Trophoblast cell (in vitro differentiated cells and primary cell): Measurements from ENCODE around the gene CCNQ.
"Not testable (repeated sequence)": the region's sequence is repeated elsewhere in the genome, so short reads cannot be mapped to it uniquely, and the experiment has no call there.

Source experiments
- DNase-seq, 2 donors: peaks; one replicate each; pipeline ENCODE4 v3.0.0-alpha.2; 2016
- H2AFZ ChIP-seq: 2 replicates; pipeline ENCODE4 v1.6.1; 2013; ENCODE audit warnings: low read length, moderate library complexity, mild to moderate bottlenecking; ENCODE audit not compliant: insufficient read depth, poor library complexity
- H2AK5ac ChIP-seq: 2 replicates; pipeline ENCODE4 v1.6.1; 2013; ENCODE audit warnings: mild to moderate bottlenecking, low read length
- H2BK120ac ChIP-seq: 2 replicates; pipeline ENCODE4 v1.6.1; 2013; ENCODE audit warnings: low read length, mild to moderate bottlenecking, moderate library complexity; ENCODE audit not compliant: insufficient read depth, poor library complexity
- H2BK12ac ChIP-seq: 2 replicates; pipeline ENCODE4 v1.6.1; 2013; ENCODE audit warnings: mild to moderate bottlenecking, low read length, moderate library complexity
- H2BK5ac ChIP-seq: 2 replicates; pipeline ENCODE4 v1.6.1; 2013; ENCODE audit warnings: low read length, low read depth, moderate library complexity, mild to moderate bottlenecking; ENCODE audit not compliant: poor library complexity
- H3K14ac ChIP-seq: 2 replicates; pipeline ENCODE4 v1.6.1; 2013; ENCODE audit warnings: mild to moderate bottlenecking, low read length
- H3K18ac ChIP-seq: 2 replicates; pipeline ENCODE4 v1.6.1; 2013; ENCODE audit warnings: mild to moderate bottlenecking, low read length
- H3K23ac ChIP-seq: 2 replicates; pipeline ENCODE4 v1.6.1; 2013; ENCODE audit warnings: low read length
- H3K27ac ChIP-seq: 2 replicates; pipeline ENCODE4 v1.5.1; 2013; ENCODE audit warnings: low read depth, mild to moderate bottlenecking, inconsistent platforms, low read length, moderate library complexity
- H3K27me3 ChIP-seq: 2 replicates; pipeline ENCODE4 v1.6.1; 2013; ENCODE audit warnings: inconsistent platforms, mild to moderate bottlenecking, low read length, moderate library complexity; ENCODE audit not compliant: insufficient read depth
- H3K36me3 ChIP-seq, 2 experiments: 1 replicate in 1 of 2; 2 replicates in 1 of 2; pipeline ENCODE4 v1.6.1; 2013; ENCODE audit warnings: low read length in 2 of 2, mild to moderate bottlenecking in 2 of 2, moderate library complexity in 1 of 2; ENCODE audit not compliant: insufficient read depth in 2 of 2, control insufficient read depth in 1 of 2
- H3K4ac ChIP-seq: 2 replicates; pipeline ENCODE4 v1.6.1; 2013; ENCODE audit warnings: low read depth, mild to moderate bottlenecking, low read length, moderate library complexity
- H3K4me1 ChIP-seq, 2 experiments: 1 replicate in 1 of 2; 2 replicates in 1 of 2; pipeline ENCODE4 v1.6.1; 2013; ENCODE audit warnings: low read length in 2 of 2, mild to moderate bottlenecking in 2 of 2, moderate library complexity in 1 of 2; ENCODE audit not compliant: insufficient read depth in 2 of 2, control insufficient read depth in 1 of 2
- H3K4me2 ChIP-seq: 2 replicates; pipeline ENCODE4 v1.6.1; 2013; ENCODE audit warnings: inconsistent platforms, mild to moderate bottlenecking, low read length, moderate library complexity
- H3K4me3 ChIP-seq: 2 replicates; pipeline ENCODE4 v1.5.1; 2013; ENCODE audit warnings: mild to moderate bottlenecking, low read depth, low read length, inconsistent platforms
- H3K79me1 ChIP-seq: one replicate; pipeline ENCODE4 v1.6.1; 2013; ENCODE audit warnings: low read length
- H3K79me2 ChIP-seq: 2 replicates; pipeline ENCODE4 v1.6.1; 2013; ENCODE audit warnings: low read length, mild to moderate bottlenecking; ENCODE audit not compliant: control insufficient read depth, insufficient read depth, poor library complexity
- H3K9ac ChIP-seq: 2 replicates; pipeline ENCODE4 v1.6.1; 2013; ENCODE audit warnings: mild to moderate bottlenecking, low read length
- H3K9me3 ChIP-seq: 2 replicates; pipeline ENCODE4 v1.6.1; 2013; ENCODE audit warnings: low read depth, mild to moderate bottlenecking, control low read depth, inconsistent platforms, low read length; ENCODE audit not compliant: insufficient read depth
- H4K12ac ChIP-seq: 2 replicates; pipeline ENCODE4 v1.6.1; 2013; ENCODE audit warnings: low read depth, mild to moderate bottlenecking, low read length, moderate library complexity
- H4K8ac ChIP-seq: 2 replicates; pipeline ENCODE4 v1.6.1; 2013; ENCODE audit warnings: low read depth, mild to moderate bottlenecking, low read length, moderate library complexity
- H4K91ac ChIP-seq: one replicate; pipeline ENCODE4 v1.6.1; 2013; ENCODE audit warnings: low read depth, mild to moderate bottlenecking, low read length, moderate library complexity
- WGBS: extraction: QIAGEN DNeasy Blood & Tissue Kit; methylation state at CpG from one replicate; pipeline ENCODE4 v1.1.7; 2013; ENCODE audit warnings: missing lambda C conversion rate; ENCODE audit not compliant: insufficient read length, insufficient coverage; ENCODE audit errors: extremely low coverage; 5-methylcytosine and 5-hydroxymethylcytosine counted together

The CCNQ gene

GRCh38 chrX:153606503-153606902 lies 7.6 kb upstream of the CCNQ start:
- Histone ChIP-seq H2BK5ac (no peak overlapping the region), H3K36me3 (no peaks in the 10 kb centered on the region), H3K79me1 (no peaks in the 10 kb centered on the region), H2BK120ac (no peak overlapping the region), H3K23ac (no peak overlapping the region), H4K12ac (no peak overlapping the region), H3K27me3 (no peaks in the 10 kb centered on the region), H2AFZ (no peak overlapping the region), H3K9ac (no peak overlapping the region), H3K27ac (no peak overlapping the region), H4K8ac (no peak overlapping the region), H2BK12ac (no peak overlapping the region), H3K14ac (no peak overlapping the region), H3K4me1 (peaks cover 0 to 2% of the 10 kb centered on the region in 2 experiments), H3K4me2 (no peak overlapping the region), H3K18ac (no peak overlapping the region), H3K4ac (no peak overlapping the region), H3K4me3 (no peak overlapping the region), H3K9me3 (no peaks in the 10 kb centered on the region), H4K91ac (no peak overlapping the region), H3K79me2 (no peaks in the 10 kb centered on the region), H2AK5ac (no peak overlapping the region)
- DNase-seq: no peak
- no CpG with 5 or more reads among the region's 23 CpGs for WGBS

GRCh38 chrX:153604666-153605380 lies 5.9 kb upstream of the CCNQ start:
- not testable (repeated sequence) for H2AFZ ChIP-seq, H4K91ac ChIP-seq, H3K27me3 ChIP-seq, H3K9me3 ChIP-seq, H2BK5ac ChIP-seq, H3K4me2 ChIP-seq, H3K79me2 ChIP-seq, H3K79me1 ChIP-seq, H4K8ac ChIP-seq, H3K18ac ChIP-seq, DNase-seq, H2AK5ac ChIP-seq, H3K14ac ChIP-seq, H3K4ac ChIP-seq, H3K23ac ChIP-seq, H2BK120ac ChIP-seq, H3K27ac ChIP-seq, H3K4me1 ChIP-seq, H2BK12ac ChIP-seq, H4K12ac ChIP-seq, H3K4me3 ChIP-seq, H3K9ac ChIP-seq, H3K36me3 ChIP-seq
- no CpG with 5 or more reads among the region's 18 CpGs for WGBS

GRCh38 chrX:153603131-153603656 lies 4.3 kb upstream of the CCNQ start:
- DNase-seq: no peak
- WGBS: no CpG with 5 or more reads among the region's 17 CpGs
- H2BK5ac ChIP-seq: no peak overlapping the region
- H2BK120ac ChIP-seq: no peak overlapping the region
- H3K4me2 ChIP-seq: no peak overlapping the region
- H3K27me3 ChIP-seq: no peaks in the 10 kb centered on the region
- H2AFZ ChIP-seq: no peak overlapping the region
- H3K9ac ChIP-seq: no peak overlapping the region
- no peaks in the 10 kb centered on the region for H3K36me3 ChIP-seq
- no peak overlapping the region for H2BK12ac ChIP-seq
- peaks cover 3% of the 10 kb centered on the region for H3K79me1 ChIP-seq
- H4K8ac ChIP-seq: no peak overlapping the region
- peaks cover 3% of the 10 kb centered on the region for H3K79me2 ChIP-seq
- H4K12ac ChIP-seq: no peak overlapping the region
- no peak overlapping the region for H4K91ac ChIP-seq
- no peak overlapping the region for H3K4ac ChIP-seq
- H3K9me3 ChIP-seq: no peaks in the 10 kb centered on the region
- no peak overlapping the region for H3K27ac ChIP-seq
- H3K4me3 ChIP-seq: no peak overlapping the region
- peaks cover 0 to 6% of the 10 kb centered on the region in 2 experiments for H3K4me1 ChIP-seq
- no peak overlapping the region for H3K14ac ChIP-seq
- H2AK5ac ChIP-seq: no peak overlapping the region
- no peak overlapping the region for H3K23ac ChIP-seq
- H3K18ac ChIP-seq: no peak overlapping the region

- Histone ChIP-seq H4K8ac (no peak overlapping the region), H3K4me3 (no peak overlapping the region), H3K79me2 (peaks cover 3% of the 10 kb centered on the region), H3K9me3 (no peaks in the 10 kb centered on the region), H3K4ac (no peak overlapping the region), H4K91ac (no peak overlapping the region), H3K4me2 (no peak overlapping the region), H2BK120ac (no peak overlapping the region), H3K27me3 (no peaks in the 10 kb centered on the region), H3K9ac (no peak overlapping the region), H3K23ac (no peak overlapping the region), H2AK5ac (no peak overlapping the region), H3K4me1 (peaks cover 3 to 10% of the 10 kb centered on the region in 2 experiments), H2AFZ (no peak overlapping the region), H3K27ac (no peak overlapping the region), H3K18ac (no peak overlapping the region), H3K36me3 (no peaks in the 10 kb centered on the region), H3K14ac (no peak overlapping the region), H2BK5ac (no peak overlapping the region), H2BK12ac (no peak overlapping the region), H4K12ac (no peak overlapping the region), H3K79me1 (peaks cover 3% of the 10 kb centered on the region)
- no CpG with 5 or more reads among the region's 3 CpGs for WGBS
- DNase-seq: no peak
Observed at GRCh38 chrX:153602601-153603000, 3.7 kb upstream of the CCNQ start.
